SK-N-SH treated with all-trans-retinoic acid at 6 μM for 48 hours (cell line): Measurements from ENCODE around the gene ALKBH1.

Experiments
- ATAC-seq: fragments of 200-7000 bp; cut with Tn5 transposase; 3 replicates; pipeline ENCODE4 v1.9.1; 2020; ENCODE audit warnings: mild to moderate bottlenecking, moderate library complexity
- ARNTL ChIP-seq: fragments of 450-650 bp; formaldehyde crosslinking; IDR thresholded peaks from 2 replicates; pipeline ENCODE4 v1.5.0; 2020; ENCODE audit warnings: low read depth, mild to moderate bottlenecking, moderate library complexity, borderline replicate concordance
- BACH2 ChIP-seq: fragments of 250-450 bp; sonication (Bioruptor Pico); IDR thresholded peaks from 2 replicates; pipeline ENCODE4 v1.9.0; 2021; ENCODE audit warnings: mild to moderate bottlenecking, borderline replicate concordance
- CSDC2 ChIP-seq: fragments of 250-450 bp; sonication (Bioruptor Pico); IDR thresholded peaks from 2 replicates; pipeline ENCODE4 v1.5.0; 2020; ENCODE audit warnings: mild to moderate bottlenecking, moderate library complexity
- ESRRG ChIP-seq: fragments of 250-450 bp; sonication (Bioruptor Pico); IDR thresholded peaks from 2 replicates; pipeline ENCODE4 v1.6.1; 2021; ENCODE audit warnings: mild to moderate bottlenecking
- ISL1 ChIP-seq: fragments of 250-450 bp; sonication (Bioruptor Pico); IDR thresholded peaks from 2 replicates; pipeline ENCODE4 v2.1.2; 2022; ENCODE audit warnings: mild to moderate bottlenecking, moderate library complexity
- PPARA ChIP-seq: fragments of 250-450 bp; sonication (Bioruptor Pico); IDR thresholded peaks from 2 replicates; pipeline ENCODE4 v1.5.0; 2020; ENCODE audit warnings: mild to moderate bottlenecking, borderline replicate concordance
- RARB ChIP-seq: fragments of 250-450 bp; sonication (Bioruptor Pico); IDR thresholded peaks from 2 replicates; pipeline ENCODE4 v1.8.0; 2021; ENCODE audit warnings: mild to moderate bottlenecking, moderate library complexity
- SNAI2 ChIP-seq: fragments of 250-450 bp; sonication (Bioruptor Pico); IDR thresholded peaks from 2 replicates; pipeline ENCODE4 v1.5.0; 2020; ENCODE audit warnings: mild to moderate bottlenecking, moderate library complexity
- TCF4 ChIP-seq: fragments of 250-450 bp; sonication (Bioruptor Pico); IDR thresholded peaks from 2 replicates; pipeline ENCODE4 v1.8.0; 2021; ENCODE audit warnings: mild to moderate bottlenecking, moderate library complexity, borderline replicate concordance
- TOX ChIP-seq: fragments of 250-450 bp; sonication (Bioruptor Pico); IDR thresholded peaks from 2 replicates; pipeline ENCODE4 v1.8.0; 2021; ENCODE audit warnings: mild to moderate bottlenecking, moderate library complexity, borderline replicate concordance
- ZC3H10 ChIP-seq: fragments of 250-450 bp; sonication (Bioruptor Pico); IDR thresholded peaks from 2 replicates; pipeline ENCODE4 v1.5.1; 2021; ENCODE audit warnings: mild to moderate bottlenecking, moderate library complexity
- ZFP3 ChIP-seq: fragments of 250-450 bp; sonication (Bioruptor Pico); IDR thresholded peaks from 2 replicates; pipeline ENCODE4 v1.5.0; 2020; ENCODE audit warnings: mild to moderate bottlenecking, moderate library complexity
- ZFP30 ChIP-seq: fragments of 450-650 bp; formaldehyde crosslinking; IDR thresholded peaks from 2 replicates; pipeline ENCODE4 v1.5.0; 2022; ENCODE audit warnings: mild to moderate bottlenecking, moderate library complexity
- ZNF70 ChIP-seq: fragments of 450-650 bp; formaldehyde crosslinking; IDR thresholded peaks from 2 replicates; pipeline ENCODE4 v1.5.0; 2020; ENCODE audit warnings: mild to moderate bottlenecking, moderate library complexity
- ZNF8 ChIP-seq: fragments of 450-650 bp; formaldehyde crosslinking; IDR thresholded peaks from 2 replicates; pipeline ENCODE4 v1.5.0; 2020; ENCODE audit warnings: mild to moderate bottlenecking, moderate library complexity
- TF ChIP-seq, protein P1 (sequence below): fragments of 250-450 bp; sonication (Bioruptor Pico); IDR thresholded peaks from 2 replicates; pipeline ENCODE4 v1.5.1; 2020; ENCODE audit warnings: low read depth, mild to moderate bottlenecking, moderate library complexity
- TF ChIP-seq, protein P2 (sequence below): fragments of 250-450 bp; sonication (Bioruptor Pico); IDR thresholded peaks from 2 replicates; pipeline ENCODE4 v1.8.0; 2021; ENCODE audit warnings: low read depth, mild to moderate bottlenecking, moderate library complexity, borderline replicate concordance
- TF ChIP-seq, protein P3 (sequence below): fragments of 250-450 bp; sonication (Bioruptor Pico); IDR thresholded peaks from 2 replicates; pipeline ENCODE4 v1.5.0; 2020; ENCODE audit warnings: mild to moderate bottlenecking, moderate library complexity

Gene ALKBH1

DNA sequence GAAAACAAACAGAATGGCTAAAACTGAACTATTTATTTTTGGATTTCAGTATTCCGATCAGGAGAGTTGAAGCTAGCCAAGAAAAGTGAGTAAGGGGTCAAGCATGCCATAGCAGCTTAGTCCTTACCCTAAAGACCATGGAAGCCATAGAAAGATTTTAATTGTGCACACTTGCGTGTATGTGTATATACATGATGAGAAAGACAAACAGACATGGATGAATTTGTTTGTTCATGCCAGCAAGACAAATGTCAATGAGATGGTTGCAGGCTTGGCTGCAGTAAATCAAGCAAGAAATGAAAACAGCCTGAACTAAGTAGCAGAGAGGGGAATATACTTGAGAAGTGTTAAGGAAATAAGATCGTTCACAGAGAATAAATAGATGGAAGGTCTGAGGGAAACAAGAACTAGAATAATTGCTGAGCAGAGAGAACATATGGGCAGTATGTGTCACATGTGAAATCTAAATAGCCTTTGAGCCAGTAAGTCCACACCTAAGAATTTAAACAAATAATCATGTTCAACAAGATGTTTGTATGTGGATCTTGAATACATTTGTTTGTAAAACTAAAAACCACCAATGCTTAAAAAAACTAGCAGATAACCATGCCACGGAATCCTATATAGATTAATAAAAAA, 38.4 kb upstream of the ALKBH1 start:
- ATAC-seq, result no peak
- TF ChIP-seq, protein P1, sequence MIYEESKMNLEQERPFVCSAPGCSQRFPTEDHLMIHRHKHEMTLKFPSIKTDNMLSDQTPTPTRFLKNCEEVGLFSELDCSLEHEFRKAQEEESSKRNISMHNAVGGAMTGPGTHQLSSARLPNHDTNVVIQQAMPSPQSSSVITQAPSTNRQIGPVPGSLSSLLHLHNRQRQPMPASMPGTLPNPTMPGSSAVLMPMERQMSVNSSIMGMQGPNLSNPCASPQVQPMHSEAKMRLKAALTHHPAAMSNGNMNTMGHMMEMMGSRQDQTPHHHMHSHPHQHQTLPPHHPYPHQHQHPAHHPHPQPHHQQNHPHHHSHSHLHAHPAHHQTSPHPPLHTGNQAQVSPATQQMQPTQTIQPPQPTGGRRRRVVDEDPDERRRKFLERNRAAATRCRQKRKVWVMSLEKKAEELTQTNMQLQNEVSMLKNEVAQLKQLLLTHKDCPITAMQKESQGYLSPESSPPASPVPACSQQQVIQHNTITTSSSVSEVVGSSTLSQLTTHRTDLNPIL (CRISPR knock-in tag), result no peak

DNA sequence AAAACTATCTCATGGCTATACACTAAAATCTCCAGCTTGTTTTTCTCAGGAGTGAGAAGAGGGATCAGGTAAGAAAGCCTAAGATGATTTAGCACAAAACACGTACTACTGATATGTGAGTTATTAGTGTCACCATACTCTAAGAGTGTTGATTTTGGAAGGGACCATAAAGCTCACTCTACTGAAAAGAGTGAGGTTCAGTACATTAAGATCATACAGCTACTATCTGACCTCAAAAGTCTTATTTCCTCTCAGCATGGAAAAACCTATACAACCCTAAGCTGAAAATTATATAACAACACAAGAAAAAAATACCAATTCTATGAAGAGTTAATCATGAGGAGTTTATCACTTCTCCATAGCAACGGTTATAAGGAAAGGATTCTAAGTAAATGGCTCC, 33.6 kb upstream of the ALKBH1 start:
- ATAC-seq, result no peak
- TF ChIP-seq ZFP30 (CRISPR knock-in tag), result no peak
- TF ChIP-seq SNAI2, result no peak
- no peak for TF ChIP-seq ZNF70
- TF ChIP-seq, protein P1 (CRISPR knock-in tag), result no peak
- TF ChIP-seq ESRRG (CRISPR knock-in tag), result no peak
- TF ChIP-seq TOX (CRISPR knock-in tag), result no peak
- TF ChIP-seq ARNTL (CRISPR knock-in tag), result no peak
- TF ChIP-seq BACH2 (CRISPR knock-in tag), result no peak
- TF ChIP-seq, protein P2, sequence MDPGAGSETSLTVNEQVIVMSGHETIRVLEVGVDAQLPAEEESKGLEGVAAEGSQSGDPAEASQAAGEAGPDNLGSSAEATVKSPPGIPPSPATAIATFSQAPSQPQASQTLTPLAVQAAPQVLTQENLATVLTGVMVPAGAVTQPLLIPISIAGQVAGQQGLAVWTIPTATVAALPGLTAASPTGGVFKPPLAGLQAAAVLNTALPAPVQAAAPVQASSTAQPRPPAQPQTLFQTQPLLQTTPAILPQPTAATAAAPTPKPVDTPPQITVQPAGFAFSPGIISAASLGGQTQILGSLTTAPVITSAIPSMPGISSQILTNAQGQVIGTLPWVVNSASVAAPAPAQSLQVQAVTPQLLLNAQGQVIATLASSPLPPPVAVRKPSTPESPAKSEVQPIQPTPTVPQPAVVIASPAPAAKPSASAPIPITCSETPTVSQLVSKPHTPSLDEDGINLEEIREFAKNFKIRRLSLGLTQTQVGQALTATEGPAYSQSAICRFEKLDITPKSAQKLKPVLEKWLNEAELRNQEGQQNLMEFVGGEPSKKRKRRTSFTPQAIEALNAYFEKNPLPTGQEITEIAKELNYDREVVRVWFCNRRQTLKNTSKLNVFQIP (CRISPR knock-in tag), result no peak
- no peak for TF ChIP-seq PPARA (CRISPR knock-in tag)
- TF ChIP-seq, protein P3, sequence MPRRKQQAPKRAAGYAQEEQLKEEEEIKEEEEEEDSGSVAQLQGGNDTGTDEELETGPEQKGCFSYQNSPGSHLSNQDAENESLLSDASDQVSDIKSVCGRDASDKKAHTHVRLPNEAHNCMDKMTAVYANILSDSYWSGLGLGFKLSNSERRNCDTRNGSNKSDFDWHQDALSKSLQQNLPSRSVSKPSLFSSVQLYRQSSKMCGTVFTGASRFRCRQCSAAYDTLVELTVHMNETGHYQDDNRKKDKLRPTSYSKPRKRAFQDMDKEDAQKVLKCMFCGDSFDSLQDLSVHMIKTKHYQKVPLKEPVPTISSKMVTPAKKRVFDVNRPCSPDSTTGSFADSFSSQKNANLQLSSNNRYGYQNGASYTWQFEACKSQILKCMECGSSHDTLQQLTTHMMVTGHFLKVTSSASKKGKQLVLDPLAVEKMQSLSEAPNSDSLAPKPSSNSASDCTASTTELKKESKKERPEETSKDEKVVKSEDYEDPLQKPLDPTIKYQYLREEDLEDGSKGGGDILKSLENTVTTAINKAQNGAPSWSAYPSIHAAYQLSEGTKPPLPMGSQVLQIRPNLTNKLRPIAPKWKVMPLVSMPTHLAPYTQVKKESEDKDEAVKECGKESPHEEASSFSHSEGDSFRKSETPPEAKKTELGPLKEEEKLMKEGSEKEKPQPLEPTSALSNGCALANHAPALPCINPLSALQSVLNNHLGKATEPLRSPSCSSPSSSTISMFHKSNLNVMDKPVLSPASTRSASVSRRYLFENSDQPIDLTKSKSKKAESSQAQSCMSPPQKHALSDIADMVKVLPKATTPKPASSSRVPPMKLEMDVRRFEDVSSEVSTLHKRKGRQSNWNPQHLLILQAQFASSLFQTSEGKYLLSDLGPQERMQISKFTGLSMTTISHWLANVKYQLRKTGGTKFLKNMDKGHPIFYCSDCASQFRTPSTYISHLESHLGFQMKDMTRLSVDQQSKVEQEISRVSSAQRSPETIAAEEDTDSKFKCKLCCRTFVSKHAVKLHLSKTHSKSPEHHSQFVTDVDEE (CRISPR knock-in tag), result no peak
- no peak for TF ChIP-seq ISL1 (CRISPR knock-in tag)
- TF ChIP-seq RARB, result no peak
- no peak for TF ChIP-seq ZFP3
- TF ChIP-seq ZNF8 (CRISPR knock-in tag), result no peak

DNA sequence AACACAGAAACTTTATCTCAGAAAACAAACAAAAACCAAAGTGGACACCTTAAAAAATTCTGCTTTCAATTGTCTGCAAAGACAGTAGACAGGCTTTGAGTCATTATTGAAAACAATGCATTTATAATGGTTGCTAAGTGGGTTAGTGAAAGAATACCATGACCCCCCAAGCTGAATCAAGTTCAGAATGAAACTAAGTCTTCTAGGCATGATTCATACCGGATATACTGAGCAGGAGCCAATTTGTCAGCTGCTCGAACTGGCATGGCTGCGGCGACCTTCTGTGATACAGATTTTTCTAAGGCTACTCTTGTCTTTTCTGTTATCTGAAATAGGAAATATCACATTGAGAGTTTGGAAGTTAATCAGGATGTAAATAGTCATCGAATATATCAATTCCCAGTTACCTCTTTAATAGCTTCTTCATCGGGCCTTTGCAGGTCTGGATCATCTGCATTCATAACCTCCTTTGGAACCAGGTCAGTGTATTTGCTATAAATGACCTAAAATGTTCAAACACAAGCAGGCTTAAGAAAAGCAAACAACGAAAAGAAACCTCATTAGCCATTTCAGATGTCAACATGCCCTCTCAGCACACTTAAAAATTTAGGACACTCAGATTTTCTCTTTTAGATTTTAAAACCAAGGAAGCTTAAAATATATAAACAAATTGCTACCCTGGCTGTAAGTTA, 30.9 kb upstream of the ALKBH1 start:
- ATAC-seq, result peak; percentile 79
- TF ChIP-seq ARNTL (CRISPR knock-in tag) (no peak), CSDC2 (CRISPR knock-in tag) (no peak), ZC3H10 (CRISPR knock-in tag) (no peak), TCF4 (no peak), ISL1 (CRISPR knock-in tag) (peak; percentile 25; the same call in 1 of the 2 replicates), SNAI2 (no peak)
- TF ChIP-seq, protein P1 (CRISPR knock-in tag), result no peak

DNA sequence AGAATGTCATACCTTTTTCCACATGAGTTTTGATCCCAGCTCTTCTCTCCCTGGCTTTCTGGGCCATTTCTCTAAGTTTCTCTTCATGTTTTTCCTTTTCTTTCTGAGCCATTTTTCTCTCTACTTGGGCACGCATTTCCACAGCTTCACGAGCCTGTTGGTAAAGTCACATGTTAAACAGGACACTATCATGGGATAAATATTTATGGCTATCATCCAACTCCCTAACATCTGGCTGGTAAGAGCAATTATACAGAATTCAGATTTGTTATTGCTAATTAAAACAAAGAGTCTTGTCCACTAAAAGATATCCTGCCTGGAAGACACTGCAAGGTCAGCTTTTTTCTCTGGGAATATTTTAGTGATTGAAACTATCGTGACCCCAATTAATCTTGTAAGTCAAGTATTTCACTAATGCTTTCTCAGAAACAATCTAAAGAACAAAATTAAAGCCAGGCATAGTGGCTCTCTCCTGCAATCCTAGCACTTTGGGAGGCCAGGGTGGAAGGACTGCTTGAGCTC, 23.2 kb upstream of the ALKBH1 start:
- ATAC-seq, result no peak
- TF ChIP-seq ISL1 (CRISPR knock-in tag) (no peak), BACH2 (CRISPR knock-in tag) (no peak), RARB (no peak)
